Brain microvascular endothelial cell (primary cell): ENCODE results near the gene KCNK1.

Source experiments
- DNase-seq: peaks from one replicate; pipeline ENCODE4 v3.0.0-alpha.2; 2020
- H3K27ac ChIP-seq: fragments of 250-450 bp; sonication (Bioruptor Pico); 2 replicates; pipeline ENCODE4 v1.5.1; 2020; ENCODE audit warnings: mild to moderate bottlenecking, moderate library complexity
- H3K27me3 ChIP-seq: fragments of 250-450 bp; sonication (Bioruptor Pico); replicated peaks from 2 replicates; pipeline ENCODE4 v1.5.1; 2020; ENCODE audit warnings: mild to moderate bottlenecking
- H3K36me3 ChIP-seq: fragments of 250-450 bp; sonication (Bioruptor Pico); replicated peaks from 2 replicates; pipeline ENCODE4 v1.5.1; 2020; ENCODE audit warnings: mild to moderate bottlenecking
- H3K4me3 ChIP-seq: 2 replicates; pipeline ENCODE4 v1.5.1; 2011; ENCODE audit warnings: low read depth, mild to moderate bottlenecking, control low read depth, low read length, moderate library complexity
- CTCF ChIP-seq: IDR thresholded peaks from 2 replicates; pipeline ENCODE4 v1.5.1; 2011; ENCODE audit warnings: low read depth, mild to moderate bottlenecking, moderate library complexity, low read length, control low read depth, inconsistent platforms; ENCODE audit errors: missing control alignments
- in situ Hi-C: cut with HindIII; loops from 2 replicates; pipeline ENCODE4 v1.10.0; 2017; ENCODE audit warnings: low sequenced_read_pairs, low pct_ligation_motif_present

KCNK1 gene

GRCh38 chr1:233631810-233632405 lies 18.0 kb downstream of the KCNK1 start:
- Histone ChIP-seq H3K36me3 (no peaks in the 10 kb centered on the region), H3K27ac (no peak overlapping the region), H3K27me3 (no peaks in the 10 kb centered on the region), H3K4me3 (no peak overlapping the region)
- DNase-seq, result no peak
- TF ChIP-seq CTCF, result no peak
- in situ Hi-C loops, result no loop called here

GRCh38 chr1:233632436-233632835 lies 18.5 kb downstream of the KCNK1 start:
- no peak for TF ChIP-seq CTCF
- no peak overlapping the region for H3K27ac ChIP-seq
- no peaks in the 10 kb centered on the region for H3K36me3 ChIP-seq
- no peak overlapping the region for H3K4me3 ChIP-seq
- DNase-seq, result no peak
- no peaks in the 10 kb centered on the region for H3K27me3 ChIP-seq
- in situ Hi-C loops, result no loop called here

GRCh38 chr1:233635765-233636502 lies 22.0 kb downstream of the KCNK1 start:
- H3K27ac ChIP-seq, result no peak overlapping the region
- DNase-seq, result peak; percentile 1
- H3K4me3 ChIP-seq, result no peak overlapping the region
- TF ChIP-seq CTCF, result no peak
- H3K36me3 ChIP-seq, result no peaks in the 10 kb centered on the region
- H3K27me3 ChIP-seq, result no peaks in the 10 kb centered on the region
- in situ Hi-C loops, result no loop called here

GRCh38 chr1:233636503-233636877 lies 22.6 kb downstream of the KCNK1 start:
- no peak for TF ChIP-seq CTCF
- no peaks in the 10 kb centered on the region for H3K36me3 ChIP-seq
- DNase-seq, result no peak
- H3K27me3 ChIP-seq, result no peaks in the 10 kb centered on the region
- H3K4me3 ChIP-seq, result no peak overlapping the region
- H3K27ac ChIP-seq, result no peak overlapping the region
- in situ Hi-C loops, result no loop called here

GRCh38 chr1:233638513-233638912 lies 24.6 kb downstream of the KCNK1 start:
- H3K27ac ChIP-seq, result no peak overlapping the region
- H3K36me3 ChIP-seq, result no peaks in the 10 kb centered on the region
- no peaks in the 10 kb centered on the region for H3K27me3 ChIP-seq
- DNase-seq, result no peak
- TF ChIP-seq CTCF, result no peak
- in situ Hi-C loops, result no loop called here
- H3K4me3 ChIP-seq, result no peak overlapping the region
